ENCODE data around the gene HNF1A.

Gene HNF1A

GRCh38 chr12:121008347-121009098 is 30.2 kb downstream of the HNF1A start:
- DNase-seq (ENCODE audit: low read depth in 2 of 3, low spot score in 2 of 3): no peak

DNA sequence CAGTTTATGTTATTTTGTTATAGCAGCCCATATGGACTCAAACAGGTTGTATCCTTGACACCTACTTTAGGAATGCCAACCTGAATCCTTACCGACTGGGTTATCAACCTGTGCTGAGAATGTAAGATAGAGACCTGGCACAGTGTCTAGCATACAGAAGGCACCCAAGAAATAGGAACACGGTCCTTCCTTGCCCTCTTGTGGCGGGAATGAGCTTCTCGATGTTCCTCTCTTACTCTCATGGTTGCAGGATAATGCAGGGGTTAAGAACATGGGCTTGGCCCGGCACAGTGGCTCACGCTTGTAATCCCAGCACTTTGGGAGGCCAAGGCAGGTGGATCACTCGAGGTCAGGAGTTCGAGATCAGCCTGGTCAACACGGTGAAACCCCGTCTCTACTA is 31.4 kb downstream of the HNF1A start:
- DNase-seq (ENCODE audit: low read depth in 2 of 3, low spot score in 2 of 3): no peak

- no peak for DNase-seq (ENCODE audit: low read depth in 2 of 3, low spot score in 2 of 3)
Observed at GRCh38 chr12:121010860-121011259, 32.5 kb downstream of the HNF1A start.

GRCh38 chr12:121011820-121012219 is 33.5 kb downstream of the HNF1A start:
- no peak for DNase-seq (ENCODE audit: low read depth in 2 of 3, low spot score in 2 of 3)

DNA sequence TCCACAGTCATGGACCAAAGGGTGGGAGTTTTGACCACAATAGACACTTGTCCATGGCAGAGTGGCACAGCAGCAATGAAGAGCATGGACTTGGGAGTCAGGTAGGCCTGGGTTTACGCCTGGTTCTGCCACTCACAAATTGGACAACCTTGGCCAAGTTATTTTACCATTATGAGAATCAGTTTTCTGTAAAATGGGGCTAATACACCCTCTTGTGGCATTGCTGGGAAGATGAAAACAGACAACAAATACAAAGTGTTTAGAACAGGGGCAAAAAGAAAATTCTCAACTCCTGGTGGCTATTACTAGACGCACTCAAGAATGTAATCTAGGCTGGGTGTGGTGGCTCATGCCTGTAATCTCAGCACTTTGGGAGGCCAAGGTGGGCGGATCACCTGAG is 35.4 kb downstream of the HNF1A start:
- DNase-seq (ENCODE audit: low read depth in 2 of 3, low spot score in 2 of 3): no peak

DNA sequence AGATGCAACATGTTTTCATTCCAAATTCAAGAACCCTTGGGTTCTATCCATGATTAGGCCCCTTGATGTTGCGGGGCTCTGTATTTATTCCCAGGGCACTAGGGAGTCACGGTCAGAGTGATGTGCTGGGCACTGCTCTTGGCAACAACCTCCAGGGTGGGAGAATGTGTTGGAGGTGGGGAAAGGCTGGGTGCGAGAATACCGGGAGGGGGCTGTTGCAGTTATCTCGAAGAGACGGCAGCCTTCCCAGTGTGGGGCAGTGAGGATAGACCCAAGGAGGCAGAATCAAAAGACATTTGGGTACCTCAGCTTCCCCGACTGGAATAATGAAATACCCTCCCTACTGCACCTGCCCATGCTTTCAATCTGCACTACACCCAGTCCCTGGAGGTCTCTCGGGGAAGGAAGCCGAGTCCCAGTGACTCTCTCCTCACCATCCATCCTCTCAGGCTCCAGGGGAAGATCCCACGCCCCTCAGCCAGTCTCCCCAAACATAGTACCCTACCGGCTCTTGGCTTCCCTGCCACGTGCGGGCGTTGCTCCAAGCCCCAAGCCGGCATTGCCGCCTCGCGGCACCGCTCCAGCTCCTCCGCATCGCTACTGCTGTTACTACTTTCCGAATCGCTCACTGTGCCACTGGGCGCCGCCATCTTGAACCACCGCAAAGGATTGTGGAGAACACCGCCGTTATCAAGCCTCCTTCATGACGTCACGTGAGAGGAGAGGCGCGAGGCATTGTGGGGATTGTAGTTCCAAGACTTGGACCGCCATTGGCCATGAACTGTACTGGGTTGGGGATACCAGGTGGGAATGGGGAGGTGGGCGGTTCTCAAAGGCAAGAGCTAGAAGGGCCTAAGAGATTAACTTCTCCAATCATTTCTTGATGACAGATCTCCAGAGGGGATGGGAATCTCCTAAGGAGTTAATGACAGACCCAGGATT is 37.8 kb downstream of the HNF1A start, which contains the start of gene C12orf43:
Gene C12orf43, minus strand, starts transcription at position 663 of the 942 bp plus-strand sequence. Its CDS starts 13 bp downstream, at position 650.
- peak; percentile 75 to 87 (median 86) for DNase-seq (ENCODE audit: low read depth in 2 of 3, low spot score in 2 of 3)

GRCh38 chr12:121017966-121018491 is 39.7 kb downstream of the HNF1A start:
- no peak for DNase-seq (ENCODE audit: low read depth in 2 of 3, low spot score in 2 of 3)

GRCh38 chr12:121018860-121019617 is 40.7 kb downstream of the HNF1A start:
- no peak for DNase-seq (ENCODE audit: low read depth in 2 of 3, low spot score in 2 of 3)

DNA sequence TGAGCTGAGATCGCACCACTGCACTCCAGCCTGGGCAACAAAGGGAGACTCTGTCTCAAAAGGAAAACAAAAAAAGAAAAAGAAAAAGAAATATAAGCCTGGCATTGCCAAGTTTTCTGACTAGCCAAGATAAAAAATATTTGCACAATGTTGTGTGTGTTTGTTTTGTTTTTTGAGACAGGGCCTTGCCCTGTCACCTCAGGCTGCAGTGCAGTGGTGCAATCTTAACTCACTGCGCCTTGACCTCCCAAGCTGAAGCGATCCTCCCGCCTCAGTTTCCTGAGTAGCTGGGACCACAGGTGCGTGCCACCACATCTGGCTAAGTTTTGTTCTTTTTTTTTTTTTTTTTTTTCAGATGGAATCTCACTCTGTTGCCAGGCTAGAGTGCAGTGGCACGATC is 43.4 kb downstream of the HNF1A start:
- DNase-seq (ENCODE audit: low read depth in 2 of 3, low spot score in 2 of 3): no peak

DNA sequence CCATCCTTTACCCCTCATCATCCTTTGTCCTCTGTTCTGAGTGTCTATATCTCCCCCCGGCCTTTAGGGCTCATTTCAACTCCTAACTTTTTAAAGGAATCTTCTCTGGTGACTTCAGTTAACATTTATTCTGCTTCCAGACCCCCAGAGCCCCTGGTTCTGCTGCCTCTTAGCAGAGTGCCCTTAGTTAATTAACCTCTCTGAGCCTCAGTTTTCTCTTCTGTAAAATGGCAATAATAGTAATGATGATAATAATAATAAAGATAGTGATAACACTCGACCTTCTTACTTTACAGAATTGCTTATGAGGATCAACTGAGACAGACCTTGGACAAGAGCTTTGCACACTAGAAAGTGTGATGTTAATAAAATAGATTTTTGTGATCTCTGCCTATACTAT is 44.4 kb downstream of the HNF1A start:
- no peak for DNase-seq (ENCODE audit: low read depth in 2 of 3, low spot score in 2 of 3)

DNA sequence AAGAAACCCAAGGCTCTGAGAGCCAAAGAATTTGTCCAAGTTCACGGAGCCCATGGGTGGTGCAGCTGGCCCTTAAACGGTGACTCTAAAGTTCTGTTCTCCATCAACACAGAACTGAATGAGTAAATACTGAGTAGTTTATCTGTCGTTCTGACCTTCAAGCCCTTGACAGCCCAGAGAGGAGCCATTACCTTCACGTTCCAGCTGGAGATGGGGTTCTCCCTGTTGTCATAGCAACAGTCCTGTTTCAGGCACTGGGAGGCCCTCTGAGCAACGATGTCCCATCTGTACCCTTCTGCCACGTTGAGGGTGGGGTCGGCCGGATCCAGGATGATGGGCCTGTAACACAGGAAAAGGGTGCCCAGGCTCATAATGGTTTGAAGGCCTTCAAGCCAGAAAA is 45.5 kb downstream of the HNF1A start:
- DNase-seq (ENCODE audit: low read depth in 2 of 3, low spot score in 2 of 3): no peak

DNA sequence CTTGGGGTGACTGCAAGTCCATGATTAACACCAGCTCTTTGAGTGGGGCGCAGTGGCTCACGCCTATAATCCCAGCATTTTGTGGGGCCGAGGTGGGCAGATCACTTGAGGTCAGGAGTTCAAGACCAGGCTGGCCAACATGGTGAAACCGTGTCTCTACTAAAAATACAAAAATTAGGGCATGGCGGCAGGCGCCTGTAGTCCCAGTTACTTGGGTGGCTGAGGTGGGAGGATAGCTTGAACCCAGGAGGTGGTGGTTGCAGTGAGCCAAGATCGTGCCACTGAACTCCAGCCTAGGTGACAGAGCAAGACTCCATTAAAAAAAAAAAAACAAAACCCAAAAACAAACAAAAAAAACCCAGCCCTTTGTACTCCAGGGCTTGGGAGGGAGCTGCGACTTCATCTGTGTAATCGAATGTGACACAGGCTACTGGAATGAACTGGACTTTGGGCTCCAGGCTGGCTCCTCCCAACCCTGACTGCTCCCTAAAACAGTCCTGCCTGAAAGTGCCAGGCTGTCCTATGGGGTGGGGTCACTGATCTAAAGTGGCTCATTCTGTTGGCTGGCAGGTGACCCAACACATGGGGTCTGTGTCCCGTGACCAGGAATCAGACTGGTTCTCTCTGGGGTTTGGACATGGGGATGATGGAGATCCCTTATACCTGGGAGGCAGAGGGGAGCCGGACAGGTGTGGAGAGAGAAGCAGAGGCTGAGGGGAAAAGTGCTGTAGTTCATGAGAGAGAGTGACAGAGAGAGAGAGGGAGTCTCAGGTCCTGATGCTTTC is 47.3 kb downstream of the HNF1A start:
- no peak for DNase-seq (ENCODE audit: low read depth in 2 of 3, low spot score in 2 of 3)

DNA sequence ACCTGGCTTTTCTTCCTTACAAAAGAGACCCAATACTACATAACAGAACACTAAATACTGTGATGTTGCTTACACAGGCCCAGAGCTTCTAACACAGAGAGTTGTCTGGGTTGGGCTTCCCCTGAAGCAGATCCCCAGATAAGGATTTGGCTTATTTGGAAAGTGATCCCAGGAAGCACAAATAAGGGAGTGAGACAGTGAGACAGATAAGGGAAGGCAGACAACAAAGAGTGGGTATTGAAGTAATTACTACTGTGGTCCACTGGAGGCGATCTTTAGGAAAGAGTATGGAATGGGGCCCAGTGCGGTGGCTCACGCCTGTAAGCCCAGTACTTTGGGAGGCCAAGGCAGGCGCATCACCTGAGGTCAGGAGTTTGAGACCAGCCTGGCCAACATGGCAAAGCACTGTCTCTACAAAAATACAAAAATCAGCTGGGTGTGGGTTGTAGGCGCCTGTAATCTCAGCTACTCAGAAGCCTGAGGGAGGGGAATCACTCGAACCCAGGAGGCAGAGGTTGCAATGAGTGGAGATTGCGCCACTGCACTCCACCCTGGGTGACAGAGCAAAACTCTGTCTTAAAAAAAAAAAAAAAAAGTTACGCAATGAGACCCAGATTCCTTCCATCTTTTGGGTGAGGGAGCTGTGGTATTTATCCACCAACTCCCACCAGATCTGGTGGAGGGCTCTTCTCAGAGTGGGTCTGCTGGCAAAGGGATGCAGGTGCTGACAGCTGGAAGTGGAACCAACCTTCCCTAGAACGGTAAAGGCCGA is 48.1 kb downstream of the HNF1A start:
- DNase-seq (ENCODE audit: low read depth in 2 of 3, low spot score in 2 of 3): no peak

GRCh38 chr12:121030576-121031212 is 52.4 kb downstream of the HNF1A start:
- no peak for DNase-seq (ENCODE audit: low read depth in 2 of 3, low spot score in 2 of 3)

- peak in 2 of 3 experiments; percentile 10 to 35 for DNase-seq (ENCODE audit: low read depth in 2 of 3, low spot score in 2 of 3)
Observed at GRCh38 chr12:121033625-121034349, 55.4 kb downstream of the HNF1A start.

GRCh38 chr12:121034616-121035305 is 56.4 kb downstream of the HNF1A start:
- DNase-seq (ENCODE audit: low read depth in 2 of 3, low spot score in 2 of 3): no peak

DNA sequence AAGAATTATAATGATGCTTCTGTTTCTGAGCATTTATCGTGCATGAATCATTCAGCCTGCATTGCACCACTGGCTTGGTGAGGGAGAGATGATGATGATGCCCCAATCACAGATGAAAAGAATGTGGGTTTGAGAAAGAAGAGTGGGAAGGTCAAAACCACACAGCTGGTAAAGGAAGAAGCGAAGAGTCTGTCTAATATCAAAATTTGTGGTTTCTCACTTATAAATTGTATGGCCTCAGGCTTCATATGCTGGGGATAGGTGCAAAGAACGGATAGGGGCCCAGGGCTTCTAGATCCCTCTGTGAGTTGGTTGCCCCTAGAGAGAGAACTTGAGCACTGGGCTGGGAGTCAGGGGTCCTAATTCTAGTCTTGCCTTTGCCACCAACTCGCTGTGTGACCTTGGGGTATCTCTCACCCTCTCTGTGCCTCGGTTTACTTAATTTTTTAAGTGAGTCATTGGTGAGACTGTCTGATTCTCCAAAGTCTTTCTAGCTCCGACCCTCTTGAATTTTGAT is 58.5 kb downstream of the HNF1A start:
- DNase-seq (ENCODE audit: low read depth in 2 of 3, low spot score in 2 of 3): no peak
